H9 (cell line): ENCODE data around the gene JAK1. TPM values are rescaled to one million over a fixed set of nuclear protein-coding genes. Genes with fewer than 3 reads are reported as not detected.

Experiments
- DNase-seq: peaks from one replicate; pipeline ENCODE4 v3.0.0-alpha.2; 2017
- H2AFZ ChIP-seq: one replicate; pipeline ENCODE4 v1.6.1; 2013; ENCODE audit warnings: mild to moderate bottlenecking, low read length, control low read depth, moderate library complexity
- H2AK5ac ChIP-seq: 2 replicates; pipeline ENCODE4 v1.6.1; 2013; ENCODE audit warnings: low read length, control low read depth, mixed read lengths; ENCODE audit not compliant: insufficient read length
- H2BK120ac ChIP-seq: one replicate; pipeline ENCODE4 v1.6.1; 2013; ENCODE audit warnings: low read depth, mild to moderate bottlenecking, low read length, control low read depth, inconsistent platforms; ENCODE audit not compliant: poor library complexity, severe bottlenecking
- H2BK12ac ChIP-seq: 2 replicates; pipeline ENCODE4 v1.6.1; 2013; ENCODE audit warnings: low read length, control low read depth, mixed read lengths, low read depth; ENCODE audit not compliant: insufficient read length
- H2BK15ac ChIP-seq: 2 replicates; pipeline ENCODE4 v1.6.1; 2013; ENCODE audit warnings: low read depth, low read length, control low read depth
- H2BK20ac ChIP-seq: one replicate; pipeline ENCODE4 v1.6.1; 2013; ENCODE audit warnings: low read depth, mild to moderate bottlenecking, low read length, control low read depth, inconsistent platforms; ENCODE audit not compliant: poor library complexity, severe bottlenecking
- H2BK5ac ChIP-seq: 2 replicates; pipeline ENCODE4 v1.6.1; 2013; ENCODE audit warnings: low read length, control low read depth, mixed read lengths; ENCODE audit not compliant: insufficient read length
- H3K14ac ChIP-seq: 2 replicates; pipeline ENCODE4 v1.6.1; 2013; ENCODE audit warnings: low read length, control low read depth; ENCODE audit not compliant: insufficient read depth
- H3K18ac ChIP-seq: 2 replicates; pipeline ENCODE4 v1.6.1; 2013; ENCODE audit warnings: low read depth, mild to moderate bottlenecking, mixed read lengths, low read length, control low read depth; ENCODE audit not compliant: insufficient read length
- H3K23ac ChIP-seq: 2 replicates; pipeline ENCODE4 v1.6.1; 2013; ENCODE audit warnings: low read length, control low read depth, mixed read lengths, low read depth; ENCODE audit not compliant: insufficient read length
- H3K23me2 ChIP-seq: 2 replicates; pipeline ENCODE4 v1.6.1; 2013; ENCODE audit warnings: low read depth, mild to moderate bottlenecking, mixed read lengths, low read length, control low read depth; ENCODE audit not compliant: insufficient read length, poor library complexity, severe bottlenecking
- H3K27ac ChIP-seq: 2 replicates; pipeline ENCODE4 v1.5.1; 2013; ENCODE audit warnings: low read length, control low read depth, mixed read lengths, low read depth; ENCODE audit not compliant: insufficient read length
- H3K27me3 ChIP-seq: 2 replicates; pipeline ENCODE4 v1.6.1; 2013; ENCODE audit warnings: low read length, control low read depth, inconsistent platforms; ENCODE audit not compliant: insufficient read depth
- H3K4ac ChIP-seq: 2 replicates; pipeline ENCODE4 v1.6.1; 2013; ENCODE audit warnings: low read depth, mild to moderate bottlenecking, control low read depth, inconsistent platforms, low read length, moderate library complexity
- H3K4me1 ChIP-seq: 2 replicates; pipeline ENCODE4 v1.6.1; 2013; ENCODE audit warnings: low read length, control low read depth, inconsistent platforms; ENCODE audit not compliant: insufficient read depth
- H3K4me2 ChIP-seq: 2 replicates; pipeline ENCODE4 v1.6.1; 2013; ENCODE audit warnings: low read length, control low read depth, mixed read lengths; ENCODE audit not compliant: insufficient read length, insufficient read depth
- H3K56ac ChIP-seq: 2 replicates; pipeline ENCODE4 v1.6.1; 2013; ENCODE audit warnings: low read depth, mild to moderate bottlenecking, mixed read lengths, low read length, control low read depth; ENCODE audit not compliant: insufficient read length
- H3K79me1 ChIP-seq: 2 replicates; pipeline ENCODE4 v1.6.1; 2013; ENCODE audit warnings: low read depth, mild to moderate bottlenecking, moderate library complexity, low read length, control low read depth, inconsistent platforms; ENCODE audit not compliant: insufficient read depth, poor library complexity, severe bottlenecking
- H3K79me2 ChIP-seq: 2 replicates; pipeline ENCODE4 v1.6.1; 2013; ENCODE audit warnings: low read length, control low read depth, inconsistent platforms; ENCODE audit not compliant: insufficient read depth
- H3K9ac ChIP-seq: 2 replicates; pipeline ENCODE4 v1.6.1; 2013; ENCODE audit warnings: low read length, control low read depth, mixed read lengths; ENCODE audit not compliant: insufficient read length; ENCODE audit errors: extremely low read depth
- H3K9me3 ChIP-seq: one replicate; pipeline ENCODE4 v1.6.1; 2013; ENCODE audit warnings: low read depth, low read length, inconsistent platforms; ENCODE audit not compliant: control insufficient read depth
- H3T11ph ChIP-seq: one replicate; pipeline ENCODE4 v1.6.1; 2013; ENCODE audit warnings: mild to moderate bottlenecking, low read length, control low read depth, inconsistent platforms
- H4K20me1 ChIP-seq: one replicate; pipeline ENCODE4 v1.6.1; 2013; ENCODE audit not compliant: control insufficient read depth, insufficient read length, insufficient read depth
- H4K5ac ChIP-seq: 2 replicates; pipeline ENCODE4 v1.6.1; 2013; ENCODE audit warnings: low read depth, mild to moderate bottlenecking, mixed read lengths, low read length, control low read depth; ENCODE audit not compliant: insufficient read length
- H4K8ac ChIP-seq: replicated peaks from 2 replicates; pipeline ENCODE4 v1.6.1; 2013; ENCODE audit warnings: low read length, control low read depth, mixed read lengths, low read depth; ENCODE audit not compliant: insufficient read length
- H4K91ac ChIP-seq: 2 replicates; pipeline ENCODE4 v1.6.1; 2013; ENCODE audit warnings: low read depth, mild to moderate bottlenecking, moderate library complexity, mixed read lengths, low read length, control low read depth; ENCODE audit not compliant: insufficient read length
- H3K27ac Mint-ChIP-seq, 3 experiments: 2 replicates in 2 of 3; 3 replicates in 1 of 3; pipeline ENCODE4 v1.8.0; 2020 to 2021; ENCODE audit warnings: mixed read lengths in 3 of 3, mild to moderate bottlenecking in 1 of 3, moderate library complexity in 1 of 3
- H3K27me3 Mint-ChIP-seq: 2 replicates; pipeline ENCODE4 v1.8.0; 2021; ENCODE audit warnings: low read depth, mild to moderate bottlenecking, moderate library complexity, mixed read lengths
- H3K36me3 Mint-ChIP-seq, 3 experiments: 2 replicates in 2 of 3; 3 replicates in 1 of 3; pipeline ENCODE4 v1.8.0; 2020 to 2021; ENCODE audit warnings: low read depth in 3 of 3, mixed read lengths in 3 of 3; ENCODE audit not compliant: insufficient read depth in 1 of 3
- H3K4me1 Mint-ChIP-seq, 2 experiments: 2 replicates each; pipeline ENCODE4 v1.8.0; 2020; ENCODE audit warnings: mixed read lengths in 2 of 2
- H3K4me3 Mint-ChIP-seq, 2 experiments: 2 replicates in 1 of 2; 3 replicates in 1 of 2; pipeline ENCODE4 v1.8.0; 2020 to 2021; ENCODE audit warnings: mild to moderate bottlenecking in 2 of 2, mixed read lengths in 2 of 2, moderate library complexity in 1 of 2
- H3K9me3 Mint-ChIP-seq, 2 experiments: 2 replicates in 1 of 2; 3 replicates in 1 of 2; pipeline ENCODE4 v1.8.0; 2020; ENCODE audit warnings: mild to moderate bottlenecking in 2 of 2, mixed read lengths in 2 of 2, moderate library complexity in 1 of 2
- WGBS: extraction: QIAGEN DNeasy Blood & Tissue Kit; methylation state at CpG from one replicate; pipeline ENCODE4 v1.1.7; 2013; ENCODE audit warnings: missing lambda C conversion rate, low lambda C conversion rate, mixed read lengths; ENCODE audit not compliant: insufficient read length; ENCODE audit errors: extremely low coverage; 5-methylcytosine and 5-hydroxymethylcytosine counted together
- total RNA-seq: library from RNA; stranded (reverse); gene quantifications from 2 replicates; pipeline ENCODE4 v1.2.1, GENCODE V29; 2021
- TF ChIP-seq, protein P1 (sequence below): fragments of 200-600 bp; sonication (generic); conservative IDR thresholded peaks from 3 replicates; pipeline ENCODE4 v1.8.0; 2021; ENCODE audit warnings: antibody characterized with exemption, mild to moderate bottlenecking

The JAK1 gene
- total RNA-seq, 1 experiment from 2014 or later = 12.8 TPM

DNA sequence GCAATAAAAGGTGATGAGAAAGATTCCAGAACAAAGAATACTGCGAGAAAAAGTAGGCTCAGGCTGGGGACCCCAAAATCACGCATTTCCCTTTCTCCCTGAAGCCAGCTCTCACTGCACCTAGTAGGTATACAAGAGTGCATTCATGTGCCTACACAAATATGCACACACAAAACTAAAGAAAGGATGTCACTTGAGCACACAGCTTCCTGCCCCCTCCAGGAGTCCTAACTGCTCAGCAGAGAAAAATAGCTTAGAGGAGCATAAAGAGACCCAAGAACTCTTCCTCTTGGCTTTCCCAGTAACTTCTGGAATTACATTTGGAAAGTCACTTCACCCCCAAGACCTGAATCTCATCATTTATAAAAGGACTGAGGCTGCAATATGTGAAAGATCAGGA is 38.0 kb downstream of the JAK1 start:
- H2BK15ac ChIP-seq = no peak overlapping the region
- Mint-ChIP-seq H3K9me3 (peaks cover 0 to 9% of the 10 kb centered on the region in 2 experiments; a peak in 3 of 5 replicates), H3K36me3 (peaks cover 0 to 4% (median 4%) of the 10 kb centered on the region in 3 experiments; a peak in 3 of 7 replicates), H3K4me3 (peak overlapping the region in 1 of 2 experiments; percentile 34; a peak in 1 of 5 replicates), H3K27ac (peak overlapping the region; percentile 55 to 72 (median 60); a peak in 5 of 7 replicates), H3K27me3 (no peaks in the 10 kb centered on the region), H3K4me1 (peaks cover 28 to 31% of the 10 kb centered on the region in 2 experiments)
- no peak overlapping the region for H2AK5ac ChIP-seq
- no peak for DNase-seq
- H3K79me1 ChIP-seq = no peaks in the 10 kb centered on the region
- no peak overlapping the region for H4K5ac ChIP-seq
- H4K8ac ChIP-seq = no peak overlapping the region
- H3K79me2 ChIP-seq = peaks cover 5% of the 10 kb centered on the region; the same call in 1 of the 2 replicates
- no peaks in the 10 kb centered on the region for H3K9me3 ChIP-seq
- no peak overlapping the region for H2AFZ ChIP-seq
- H4K20me1 ChIP-seq = no peaks in the 10 kb centered on the region
- no CpG with 5 or more reads among the region's 2 CpGs for WGBS
- H3K27ac ChIP-seq = no peak overlapping the region
- H3K27me3 ChIP-seq = no peaks in the 10 kb centered on the region
- H3K9ac ChIP-seq = no peak overlapping the region
- H3K4me2 ChIP-seq = no peak overlapping the region
- H2BK12ac ChIP-seq = no peak overlapping the region
- H3K56ac ChIP-seq = no peak overlapping the region
- TF ChIP-seq, protein P1, sequence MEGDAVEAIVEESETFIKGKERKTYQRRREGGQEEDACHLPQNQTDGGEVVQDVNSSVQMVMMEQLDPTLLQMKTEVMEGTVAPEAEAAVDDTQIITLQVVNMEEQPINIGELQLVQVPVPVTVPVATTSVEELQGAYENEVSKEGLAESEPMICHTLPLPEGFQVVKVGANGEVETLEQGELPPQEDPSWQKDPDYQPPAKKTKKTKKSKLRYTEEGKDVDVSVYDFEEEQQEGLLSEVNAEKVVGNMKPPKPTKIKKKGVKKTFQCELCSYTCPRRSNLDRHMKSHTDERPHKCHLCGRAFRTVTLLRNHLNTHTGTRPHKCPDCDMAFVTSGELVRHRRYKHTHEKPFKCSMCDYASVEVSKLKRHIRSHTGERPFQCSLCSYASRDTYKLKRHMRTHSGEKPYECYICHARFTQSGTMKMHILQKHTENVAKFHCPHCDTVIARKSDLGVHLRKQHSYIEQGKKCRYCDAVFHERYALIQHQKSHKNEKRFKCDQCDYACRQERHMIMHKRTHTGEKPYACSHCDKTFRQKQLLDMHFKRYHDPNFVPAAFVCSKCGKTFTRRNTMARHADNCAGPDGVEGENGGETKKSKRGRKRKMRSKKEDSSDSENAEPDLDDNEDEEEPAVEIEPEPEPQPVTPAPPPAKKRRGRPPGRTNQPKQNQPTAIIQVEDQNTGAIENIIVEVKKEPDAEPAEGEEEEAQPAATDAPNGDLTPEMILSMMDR = no peak
- H3K14ac ChIP-seq = no peak overlapping the region
- H3T11ph ChIP-seq = no peak overlapping the region
- H4K91ac ChIP-seq = no peak overlapping the region
- no peaks in the 10 kb centered on the region for H3K23me2 ChIP-seq
- H3K23ac ChIP-seq = no peak overlapping the region
- no peak overlapping the region for H2BK120ac ChIP-seq
- no peak overlapping the region for H3K18ac ChIP-seq
- no peak overlapping the region for H2BK20ac ChIP-seq
- peaks cover 9% of the 10 kb centered on the region; the same call in 1 of the 2 replicates for H3K4me1 ChIP-seq
- H2BK5ac ChIP-seq = no peak overlapping the region
- H3K4ac ChIP-seq = no peak overlapping the region
